ENCODE measurements around the gene AK8.

DNA sequence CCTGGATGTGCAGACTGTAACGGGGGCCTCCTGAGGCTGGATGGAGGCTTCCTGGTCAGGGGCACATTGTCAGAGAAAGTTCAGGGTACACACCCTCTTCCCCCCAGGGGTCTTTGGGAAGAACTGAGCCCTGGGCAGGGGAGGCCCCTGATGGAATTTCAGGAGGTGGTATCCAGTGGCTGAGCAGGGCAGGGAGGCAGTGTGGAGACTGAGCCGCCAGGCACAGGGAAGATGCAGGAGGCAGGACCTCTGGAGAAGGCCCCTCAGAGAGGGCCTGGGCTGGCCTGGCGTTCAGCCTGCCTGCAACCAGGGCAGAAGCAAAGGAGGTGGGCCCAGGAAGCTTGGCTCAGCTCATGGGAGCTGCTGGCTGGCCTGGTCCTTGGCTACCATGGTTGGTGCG lies 154.3 kb downstream of the AK8 start:
- TF ChIP-seq, protein P1, sequence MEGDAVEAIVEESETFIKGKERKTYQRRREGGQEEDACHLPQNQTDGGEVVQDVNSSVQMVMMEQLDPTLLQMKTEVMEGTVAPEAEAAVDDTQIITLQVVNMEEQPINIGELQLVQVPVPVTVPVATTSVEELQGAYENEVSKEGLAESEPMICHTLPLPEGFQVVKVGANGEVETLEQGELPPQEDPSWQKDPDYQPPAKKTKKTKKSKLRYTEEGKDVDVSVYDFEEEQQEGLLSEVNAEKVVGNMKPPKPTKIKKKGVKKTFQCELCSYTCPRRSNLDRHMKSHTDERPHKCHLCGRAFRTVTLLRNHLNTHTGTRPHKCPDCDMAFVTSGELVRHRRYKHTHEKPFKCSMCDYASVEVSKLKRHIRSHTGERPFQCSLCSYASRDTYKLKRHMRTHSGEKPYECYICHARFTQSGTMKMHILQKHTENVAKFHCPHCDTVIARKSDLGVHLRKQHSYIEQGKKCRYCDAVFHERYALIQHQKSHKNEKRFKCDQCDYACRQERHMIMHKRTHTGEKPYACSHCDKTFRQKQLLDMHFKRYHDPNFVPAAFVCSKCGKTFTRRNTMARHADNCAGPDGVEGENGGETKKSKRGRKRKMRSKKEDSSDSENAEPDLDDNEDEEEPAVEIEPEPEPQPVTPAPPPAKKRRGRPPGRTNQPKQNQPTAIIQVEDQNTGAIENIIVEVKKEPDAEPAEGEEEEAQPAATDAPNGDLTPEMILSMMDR (IDR thresholded peaks at IDR 0.05) = no peak
- TF ChIP-seq EP300 (IDR thresholded peaks at IDR 0.05; ENCODE audit: low read depth) (no peak), POLR2AphosphoS5 (IDR thresholded peaks at IDR 0.05) (no peak)

Measured in transverse colon (tissue), 4 donors.